GM12874 (cell line): ENCODE measurements around the gene TKTL2.

ENCODE experiments used
- CTCF ChIP-seq: IDR thresholded peaks from 2 replicates; pipeline ENCODE4 v1.5.1; 2011; ENCODE audit warnings: low read depth, mild to moderate bottlenecking, control low read depth, low read length, moderate library complexity; ENCODE audit not compliant: insufficient read depth

TKTL2 gene

DNA sequence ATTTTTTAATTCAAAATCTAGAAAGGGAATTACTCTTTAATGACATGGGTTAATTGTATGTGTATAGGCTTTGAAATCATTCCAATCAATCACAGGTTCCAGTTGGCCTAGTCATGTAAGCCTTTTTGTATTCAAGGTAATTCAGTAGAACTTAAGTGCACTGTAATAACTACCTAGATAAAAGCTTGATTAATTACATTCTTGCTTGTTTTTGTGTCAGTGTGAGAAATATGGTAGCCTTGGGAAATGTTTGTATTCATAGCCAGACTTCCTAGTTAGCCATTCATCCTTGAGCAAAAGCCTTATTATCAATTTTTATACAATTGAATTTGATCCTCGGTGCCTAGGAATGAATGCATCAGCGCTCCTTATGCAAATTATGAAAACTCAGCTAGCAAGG is 33.5 kb downstream of the TKTL2 start:
- no peak for TF ChIP-seq CTCF
